SU-DHL-6 (cell line): Measurements from ENCODE around the gene NRF1.

Experiments used
- EZH2phosphoT487 ChIP-seq: fragments of 200-600 bp; sonication (generic), shearing (Covaris generic); conservative IDR thresholded peaks from 2 replicates; pipeline ENCODE4 v1.6.1; 2018; ENCODE audit warnings: mild to moderate bottlenecking, antibody characterized with exemption, low read length, moderate library complexity, mixed read lengths
- TF ChIP-seq, protein P1 (sequence below): fragments of 200-600 bp; sonication (generic); IDR thresholded peaks from one replicate; pipeline ENCODE4 v1.5.1; 2017; ENCODE audit warnings: antibody characterized with exemption, mild to moderate bottlenecking, low read length, moderate library complexity; ENCODE audit not compliant: insufficient read depth, poor library complexity, severe bottlenecking

DNA sequence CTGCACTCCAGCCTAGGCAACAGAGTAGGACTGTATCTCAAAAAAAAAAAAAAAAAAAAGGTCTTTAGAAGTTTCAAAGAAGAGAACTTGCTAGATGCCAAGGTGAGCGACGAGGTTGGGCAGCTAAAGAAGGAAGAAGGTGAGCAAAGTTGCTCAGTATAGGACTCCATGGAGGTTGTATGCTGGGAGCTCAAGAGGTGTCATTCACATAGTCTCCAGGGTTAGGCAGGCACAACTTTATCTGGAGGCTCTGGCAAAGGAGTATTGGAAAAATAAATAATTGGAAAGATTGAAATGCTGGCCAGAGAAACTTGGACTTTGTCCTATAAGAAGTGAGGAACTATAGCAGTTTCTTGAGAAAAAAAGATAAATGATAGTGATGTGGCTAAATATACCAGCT lies 74.5 kb downstream of the NRF1 start:
- TF ChIP-seq, protein P1, sequence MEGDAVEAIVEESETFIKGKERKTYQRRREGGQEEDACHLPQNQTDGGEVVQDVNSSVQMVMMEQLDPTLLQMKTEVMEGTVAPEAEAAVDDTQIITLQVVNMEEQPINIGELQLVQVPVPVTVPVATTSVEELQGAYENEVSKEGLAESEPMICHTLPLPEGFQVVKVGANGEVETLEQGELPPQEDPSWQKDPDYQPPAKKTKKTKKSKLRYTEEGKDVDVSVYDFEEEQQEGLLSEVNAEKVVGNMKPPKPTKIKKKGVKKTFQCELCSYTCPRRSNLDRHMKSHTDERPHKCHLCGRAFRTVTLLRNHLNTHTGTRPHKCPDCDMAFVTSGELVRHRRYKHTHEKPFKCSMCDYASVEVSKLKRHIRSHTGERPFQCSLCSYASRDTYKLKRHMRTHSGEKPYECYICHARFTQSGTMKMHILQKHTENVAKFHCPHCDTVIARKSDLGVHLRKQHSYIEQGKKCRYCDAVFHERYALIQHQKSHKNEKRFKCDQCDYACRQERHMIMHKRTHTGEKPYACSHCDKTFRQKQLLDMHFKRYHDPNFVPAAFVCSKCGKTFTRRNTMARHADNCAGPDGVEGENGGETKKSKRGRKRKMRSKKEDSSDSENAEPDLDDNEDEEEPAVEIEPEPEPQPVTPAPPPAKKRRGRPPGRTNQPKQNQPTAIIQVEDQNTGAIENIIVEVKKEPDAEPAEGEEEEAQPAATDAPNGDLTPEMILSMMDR: no peak
- no peak for TF ChIP-seq EZH2phosphoT487
